Fibroblast of gingiva (primary cell): Measurements from ENCODE around the gene IL1A.

Experiments used
- DNase-seq: peaks from one replicate; pipeline ENCODE4 v3.0.0-alpha.2; 2011; ENCODE audit warnings: low read depth

The IL1A gene

DNA sequence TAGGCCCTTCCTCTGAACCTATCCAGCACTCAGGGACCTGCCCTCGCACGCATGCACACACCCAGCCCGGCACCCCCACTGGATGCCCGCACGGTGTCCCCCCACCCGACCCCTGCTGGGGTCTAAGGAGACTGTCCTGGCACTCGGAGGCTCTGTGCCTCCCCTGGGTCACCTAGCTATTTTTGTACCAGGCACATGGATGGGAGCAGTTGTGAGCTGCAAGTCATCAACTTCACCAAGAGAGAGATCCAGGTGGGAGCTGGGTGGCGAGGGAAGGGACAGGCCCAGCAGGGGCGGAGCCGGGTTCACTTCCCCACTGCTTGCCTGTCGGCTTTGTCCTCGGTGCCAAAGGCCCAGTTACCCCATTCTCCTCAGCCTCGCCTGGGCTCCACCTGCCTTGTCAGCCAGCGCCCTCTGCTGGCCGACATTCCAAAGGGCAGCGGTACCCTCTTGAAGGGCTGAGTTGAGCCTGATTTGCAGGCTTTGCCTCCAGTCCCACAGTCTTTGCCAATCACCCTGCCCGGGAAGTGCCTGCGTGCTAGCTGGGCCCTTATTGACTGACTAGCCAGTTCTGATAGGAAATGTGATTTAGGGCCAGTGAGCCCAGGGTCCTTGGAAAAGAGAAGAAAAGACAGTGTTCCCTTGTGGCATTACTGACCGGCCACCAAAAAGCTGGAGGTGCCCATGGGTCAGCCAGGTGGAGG, 57.7 kb downstream of the IL1A start:
- peak; percentile 86 for DNase-seq

DNA sequence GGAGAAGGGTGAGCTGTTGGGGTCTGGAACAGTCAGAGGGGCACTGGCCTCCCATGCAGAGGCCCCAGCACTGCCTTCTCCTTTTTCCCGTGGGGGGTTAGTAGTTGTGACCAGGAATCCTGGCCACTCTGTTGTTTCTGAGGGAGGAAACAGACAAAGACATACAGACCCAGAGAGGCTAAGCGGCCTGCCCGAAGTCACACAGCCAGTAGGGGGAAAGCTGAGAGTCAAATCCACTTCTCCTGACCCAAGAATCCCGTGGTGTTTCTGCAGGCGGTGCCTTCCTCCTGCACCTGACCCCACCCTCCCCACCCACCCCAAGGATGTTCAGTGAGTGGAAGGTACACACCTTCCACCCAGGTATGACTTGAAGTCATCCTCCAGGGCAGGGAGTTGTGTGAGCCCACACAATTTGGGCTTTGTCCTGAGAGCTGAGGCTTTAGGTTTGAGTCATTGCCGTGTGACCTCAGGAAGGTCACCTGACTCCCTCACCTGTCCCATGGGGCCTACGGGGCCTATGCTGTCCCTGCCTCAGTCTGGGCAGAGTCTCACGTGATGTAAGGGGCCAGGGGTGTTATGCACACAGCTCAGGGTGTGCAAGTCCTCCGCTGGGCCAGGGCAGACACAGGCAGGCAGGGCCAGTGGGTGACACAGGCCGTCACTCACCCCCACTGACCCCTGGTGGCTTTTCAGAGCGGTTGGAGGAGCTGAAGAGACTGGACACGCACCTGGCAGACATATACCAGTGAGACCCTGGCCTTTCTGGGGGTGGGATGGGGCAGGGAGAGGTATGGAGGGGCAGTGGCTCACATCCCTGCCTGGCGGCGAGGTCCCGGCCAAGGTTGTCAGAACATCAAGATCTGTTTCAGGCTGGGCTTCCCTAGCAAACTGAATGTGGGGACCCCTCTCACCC, 58.5 kb downstream of the IL1A start:
- no peak for DNase-seq

DNA sequence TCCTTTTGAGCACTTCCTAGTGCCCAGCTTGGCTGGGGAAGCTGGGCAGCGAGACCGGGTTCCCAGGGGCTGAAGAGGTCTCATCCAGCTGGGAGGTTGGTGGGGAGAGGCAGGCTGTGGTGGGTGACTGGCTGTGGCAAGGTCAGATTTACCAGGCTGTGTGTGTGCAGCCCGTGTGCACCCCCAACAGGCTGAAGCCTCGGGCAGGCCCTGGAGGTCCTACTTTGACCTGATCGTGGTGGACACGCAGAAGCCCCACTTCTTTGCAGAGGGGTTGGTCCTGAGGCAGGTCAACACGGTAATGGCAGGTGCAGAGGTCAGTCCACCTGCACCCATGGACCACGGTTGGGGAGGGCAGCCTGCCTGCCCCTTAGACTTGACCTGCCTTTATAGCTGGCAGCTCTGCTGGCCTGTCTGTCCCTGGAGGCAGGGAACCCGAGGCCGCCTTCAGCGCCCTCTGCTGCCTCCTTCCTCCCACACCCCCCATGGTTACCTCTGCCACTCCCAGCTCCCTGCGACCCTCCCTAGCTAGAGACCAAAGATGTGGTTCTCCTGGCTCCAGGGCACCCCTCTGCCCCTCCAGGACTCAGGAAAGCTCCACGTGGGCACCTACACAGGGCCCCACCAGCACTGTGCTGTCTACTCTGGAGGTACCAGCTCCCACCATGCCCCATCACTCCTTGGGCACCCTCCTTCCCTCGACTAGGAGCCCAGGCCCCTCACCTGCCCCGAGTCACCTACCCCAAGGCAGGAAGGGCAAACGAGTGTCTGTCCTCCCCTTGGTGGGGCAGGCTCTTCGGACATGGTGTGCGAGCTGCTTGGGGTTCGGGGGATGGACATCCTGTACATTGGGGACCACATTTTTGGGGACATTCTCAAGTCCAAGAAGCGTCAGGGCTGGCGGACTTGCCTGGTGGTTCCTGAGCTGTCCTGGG, 59.4 kb downstream of the IL1A start:
- no peak for DNase-seq

DNA sequence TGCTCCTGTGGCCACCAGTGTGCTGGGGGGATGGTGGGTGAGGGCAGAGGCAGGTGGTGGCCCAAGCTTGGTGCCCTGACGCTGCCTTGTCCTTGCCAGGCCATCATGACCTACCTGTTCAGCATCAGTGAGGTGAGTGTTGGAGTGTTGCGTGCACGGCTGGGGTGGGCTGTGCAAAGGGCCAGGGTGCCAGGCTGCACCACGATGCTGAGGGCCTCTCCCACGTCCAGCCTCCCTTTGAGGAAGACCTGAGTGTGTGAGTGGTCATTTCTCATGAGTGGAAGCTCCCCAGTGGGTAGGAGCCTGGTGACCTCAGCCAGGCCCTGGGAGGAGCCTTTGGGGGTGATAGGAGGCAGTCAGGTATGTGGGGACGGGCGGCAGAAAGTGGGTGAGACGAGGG, 60.3 kb downstream of the IL1A start:
- DNase-seq: no peak
